IPS DF 6.9 (cell line): ENCODE results near the gene TRIP13.

Source experiments
- DNase-seq: peaks from one replicate; pipeline ENCODE4 v3.0.0-alpha.2; 2013; ENCODE audit warnings: low read depth, low spot score
- H3K27ac ChIP-seq: one replicate; pipeline ENCODE4 v1.5.1; 2013; ENCODE audit warnings: low read length, control low read depth
- H3K27me3 ChIP-seq: 2 replicates; pipeline ENCODE4 v1.6.1; 2013; ENCODE audit warnings: mild to moderate bottlenecking, low read length; ENCODE audit not compliant: control insufficient read depth, insufficient read depth
- H3K36me3 ChIP-seq: 2 replicates; pipeline ENCODE4 v1.6.1; 2013; ENCODE audit warnings: low read length; ENCODE audit not compliant: control insufficient read depth, insufficient read depth
- H3K4me1 ChIP-seq: 2 replicates; pipeline ENCODE4 v1.6.1; 2013; ENCODE audit warnings: low read length; ENCODE audit not compliant: control insufficient read depth, insufficient read depth
- H3K4me3 ChIP-seq: 2 replicates; pipeline ENCODE4 v1.5.1; 2013; ENCODE audit warnings: mild to moderate bottlenecking, low read length
- H3K9me3 ChIP-seq: 2 replicates; pipeline ENCODE4 v1.6.1; 2013; ENCODE audit warnings: low read length, inconsistent platforms; ENCODE audit not compliant: control insufficient read depth, insufficient read depth
- WGBS: extraction: QIAGEN DNeasy Blood & Tissue Kit; methylation state at CpG from one replicate; pipeline ENCODE4 v1.1.7; 2013; ENCODE audit warnings: mixed read lengths, missing lambda C conversion rate; ENCODE audit not compliant: insufficient read length, insufficient coverage; 5-methylcytosine and 5-hydroxymethylcytosine counted together

The TRIP13 gene

GRCh38 chr5:947626-948471 lies 55.2 kb downstream of the TRIP13 start:
- no peak overlapping the region for H3K27ac ChIP-seq
- H3K4me3 ChIP-seq = no peak overlapping the region
- H3K36me3 ChIP-seq = no peaks in the 10 kb centered on the region
- no peak for DNase-seq
- no peaks in the 10 kb centered on the region for H3K9me3 ChIP-seq
- no CpG with 5 or more reads among the region's 19 CpGs for WGBS
- H3K4me1 ChIP-seq = no peaks in the 10 kb centered on the region
- H3K27me3 ChIP-seq = no peaks in the 10 kb centered on the region

- no peaks in the 10 kb centered on the region for H3K9me3 ChIP-seq
- H3K36me3 ChIP-seq = no peaks in the 10 kb centered on the region
- DNase-seq = no peak
- H3K27ac ChIP-seq = no peak overlapping the region
- WGBS = no CpG with 5 or more reads among the region's 19 CpGs
- no peaks in the 10 kb centered on the region for H3K4me1 ChIP-seq
- H3K4me3 ChIP-seq = no peak overlapping the region
- no peaks in the 10 kb centered on the region for H3K27me3 ChIP-seq
Observed at GRCh38 chr5:948472-949274, 56.0 kb downstream of the TRIP13 start.

- Histone ChIP-seq H3K4me3 (no peak overlapping the region), H3K36me3 (no peaks in the 10 kb centered on the region), H3K27ac (no peak overlapping the region), H3K9me3 (no peaks in the 10 kb centered on the region), H3K27me3 (no peaks in the 10 kb centered on the region), H3K4me1 (no peaks in the 10 kb centered on the region)
- no CpG with 5 or more reads among the region's 5 CpGs for WGBS
- DNase-seq = no peak
Observed at GRCh38 chr5:949275-949543, 56.5 kb downstream of the TRIP13 start.

DNA sequence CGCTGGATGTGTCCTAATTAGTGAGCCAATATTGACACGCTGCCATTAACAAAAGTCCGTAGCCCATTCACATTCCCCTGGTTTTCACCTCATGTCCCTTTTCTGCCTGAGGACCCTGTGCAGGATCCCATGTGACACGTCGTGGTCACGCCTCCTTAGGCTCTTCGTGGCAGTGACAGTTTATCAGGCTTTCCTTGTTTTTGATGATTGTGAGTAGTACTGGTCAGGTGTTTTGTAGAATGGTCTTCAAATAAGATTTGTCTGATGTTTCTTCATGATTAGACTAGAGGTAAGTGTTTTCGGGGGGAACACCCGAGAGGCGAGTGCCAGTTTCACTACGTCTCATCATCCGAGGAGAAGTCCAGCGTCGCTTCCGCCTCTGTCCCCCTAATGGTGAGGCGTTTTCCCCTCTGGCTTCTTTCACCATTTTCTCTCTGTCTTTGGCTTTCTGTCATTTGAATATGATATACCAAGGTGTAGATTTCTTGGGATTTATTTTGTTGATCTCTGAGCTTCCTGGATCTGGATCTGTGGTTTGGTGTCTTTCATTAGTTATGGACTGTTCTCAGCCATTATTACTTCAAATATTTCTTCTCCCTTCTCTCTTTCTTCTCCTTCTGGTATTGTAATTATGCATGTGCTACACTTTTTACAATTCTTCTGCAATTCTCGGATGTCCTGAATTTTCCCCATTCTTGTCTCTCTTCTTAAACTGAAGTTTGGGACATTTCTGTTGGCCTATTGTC lies 57.3 kb downstream of the TRIP13 start:
- Histone ChIP-seq H3K27ac (no peak overlapping the region), H3K4me3 (no peak overlapping the region), H3K9me3 (no peaks in the 10 kb centered on the region), H3K27me3 (no peaks in the 10 kb centered on the region), H3K4me1 (no peaks in the 10 kb centered on the region), H3K36me3 (no peaks in the 10 kb centered on the region)
- no peak for DNase-seq
- WGBS = no CpG with 5 or more reads among the region's 17 CpGs

- DNase-seq = no peak
- Histone ChIP-seq H3K27me3 (no peaks in the 10 kb centered on the region), H3K9me3 (no peaks in the 10 kb centered on the region), H3K4me3 (no peak overlapping the region), H3K36me3 (no peaks in the 10 kb centered on the region), H3K4me1 (no peaks in the 10 kb centered on the region), H3K27ac (no peak overlapping the region)
- no CpG with 5 or more reads among the region's 16 CpGs for WGBS
Observed at GRCh38 chr5:951940-952596, 59.4 kb downstream of the TRIP13 start.

GRCh38 chr5:952597-953271 lies 60.0 kb downstream of the TRIP13 start:
- H3K36me3 ChIP-seq = no peaks in the 10 kb centered on the region
- no CpG with 5 or more reads among the region's 13 CpGs for WGBS
- no peak overlapping the region for H3K27ac ChIP-seq
- no peaks in the 10 kb centered on the region for H3K4me1 ChIP-seq
- no peaks in the 10 kb centered on the region for H3K27me3 ChIP-seq
- no peaks in the 10 kb centered on the region for H3K9me3 ChIP-seq
- H3K4me3 ChIP-seq = no peak overlapping the region
- DNase-seq = no peak

GRCh38 chr5:953535-954449 lies 61.1 kb downstream of the TRIP13 start:
- no CpG with 5 or more reads among the region's 24 CpGs for WGBS
- Histone ChIP-seq H3K27ac (no peak overlapping the region), H3K4me3 (no peak overlapping the region), H3K36me3 (no peaks in the 10 kb centered on the region), H3K9me3 (no peaks in the 10 kb centered on the region), H3K27me3 (no peaks in the 10 kb centered on the region), H3K4me1 (no peaks in the 10 kb centered on the region)
- DNase-seq = no peak

DNA sequence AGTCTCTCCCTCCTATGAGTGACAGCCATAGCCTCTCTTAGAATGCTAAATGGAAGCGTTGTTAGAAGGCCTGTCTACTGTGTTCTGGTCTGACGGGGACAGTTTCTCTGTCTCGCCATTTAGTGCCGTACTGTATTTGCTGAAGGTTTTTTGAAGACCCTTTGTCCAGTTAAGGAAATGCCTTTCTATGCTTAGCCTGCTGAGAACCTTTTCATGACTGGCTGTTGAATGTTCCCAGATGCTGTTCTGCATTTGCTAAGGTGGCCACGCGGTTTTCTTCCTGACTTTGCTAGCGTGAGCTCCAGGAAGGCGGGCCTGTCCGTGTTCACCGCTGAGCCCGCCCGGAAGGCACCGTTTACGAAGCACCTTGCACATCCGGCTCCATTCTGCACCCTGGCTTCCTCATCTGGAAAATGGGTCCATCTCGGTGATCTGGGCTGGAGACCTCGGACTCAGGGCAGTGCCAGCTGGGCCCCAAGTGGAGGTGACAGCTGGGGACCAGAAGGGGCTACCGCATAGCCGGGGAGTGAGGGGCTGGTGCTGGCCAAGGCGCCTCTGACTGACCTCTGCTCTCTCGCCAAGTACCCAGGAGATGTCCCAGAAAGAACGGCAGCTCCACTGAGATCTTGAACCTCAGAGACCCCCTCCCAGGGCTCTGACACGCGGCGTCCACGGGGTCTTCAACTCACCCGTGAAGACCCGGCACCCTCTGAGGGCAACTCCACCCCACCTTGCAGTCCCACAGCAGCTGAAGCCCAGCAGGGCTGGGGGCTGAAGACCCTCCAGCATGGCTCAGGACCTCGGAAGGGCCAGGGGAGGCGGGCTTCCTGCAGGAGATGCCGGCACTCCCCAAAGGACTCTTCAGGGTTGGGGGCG lies 63.4 kb downstream of the TRIP13 start:
- no peak overlapping the region for H3K27ac ChIP-seq
- no peaks in the 10 kb centered on the region for H3K4me1 ChIP-seq
- no peak for DNase-seq
- H3K9me3 ChIP-seq = no peaks in the 10 kb centered on the region
- H3K27me3 ChIP-seq = no peaks in the 10 kb centered on the region
- WGBS = no CpG with 5 or more reads among the region's 32 CpGs
- no peaks in the 10 kb centered on the region for H3K36me3 ChIP-seq
- H3K4me3 ChIP-seq = no peak overlapping the region
